AML-193 (cell line): ENCODE measurements around the gene EPB41L2.

ENCODE experiments used
- DNase-seq, 2 experiments: peaks; one replicate each; lab custom pipeline; 2025; lab: John Stamatoyannopoulos, UW

Gene EPB41L2

GRCh38 chr6:130794738-130795137 lies 268.3 kb downstream of the EPB41L2 start:
- no peak for DNase-seq

DNA sequence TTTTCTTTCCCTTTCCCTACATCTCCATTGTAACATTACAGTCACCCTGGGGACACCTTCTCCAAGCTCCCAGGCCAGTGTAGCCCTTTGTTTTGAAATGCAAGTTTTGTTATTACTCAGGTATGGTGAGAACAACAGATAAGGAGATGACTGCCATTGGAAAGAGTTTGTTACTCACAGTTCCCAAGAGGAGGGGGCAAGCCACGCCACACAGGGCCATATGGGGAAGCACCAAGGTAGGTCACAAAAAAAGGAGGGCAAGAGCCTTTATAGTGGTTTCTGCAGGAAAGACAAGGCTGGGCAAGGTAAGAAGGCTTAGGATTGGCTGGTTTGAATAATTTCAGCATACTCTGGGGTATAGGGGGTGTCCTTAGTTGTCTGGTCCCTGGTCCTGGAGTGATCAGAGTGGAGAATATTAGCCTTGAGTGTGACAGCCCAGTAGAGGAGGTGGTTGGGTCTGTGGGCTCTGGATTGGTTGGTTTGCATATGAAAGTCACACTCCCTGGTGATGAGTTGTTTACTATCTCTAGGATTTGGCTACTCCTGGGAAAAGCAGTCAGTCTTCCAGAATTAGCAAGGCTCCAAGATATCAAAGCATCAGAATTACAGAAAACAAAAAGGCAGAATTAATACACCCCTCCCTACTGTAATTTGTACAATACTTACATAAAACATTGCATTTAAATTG lies 268.9 kb downstream of the EPB41L2 start:
- DNase-seq, result no peak
